ENCODE results near the gene TBC1D2B. TPM values are rescaled to one million over a fixed set of nuclear protein-coding genes. Genes with fewer than 3 reads are reported as not detected.

The TBC1D2B gene
- total and polyA plus RNA-seq, 2 donors (not counting 3 experiments of a cell fraction or from before 2014, with no cell fraction given), result 30.8 to 46.1 TPM

- no peaks in the 10 kb centered on the region for H4K20me1 ChIP-seq (replicated peaks; ENCODE audit: control insufficient read depth, extremely low read depth, insufficient read depth, low read length)
- CTCF ChIA-PET, result interaction anchor here (1.1 to 2.4 kb wide), 6 partner anchors 17 to 42 kb away, joined by 3 to 14 read pairs (median 6); no protein-coding TSS in a partner anchor
- peak overlapping the region; percentile 57 for H2AFZ ChIP-seq (ENCODE audit: low read depth, low read length)
- BruUV-seq (replicated peaks), result TSS peak; percentile 21
- no peaks in the 10 kb centered on the region for H3K9me3 ChIP-seq (replicated peaks; ENCODE audit: control insufficient read depth, insufficient read depth, low read length)
- intact Hi-C loops (cut with micrococcal nuclease) (loop anchor here (1.0 to 2.0 kb wide), 5 partner anchors 7 to 76 kb away; no protein-coding TSS in a partner anchor), dilution Hi-C loops (cut with MboI; ENCODE audit: extremely low pct_ligation_motif_present, low sequenced_read_pairs) (no loop called here)
- POLR2A ChIA-PET, result no interaction called here
- DNase-seq (ENCODE audit: low read depth, low spot score), result no peak
- peaks cover 18% of the 10 kb centered on the region for H3K4me1 ChIP-seq (ENCODE audit: control insufficient read depth, extremely low read depth, insufficient read depth, low read length)
- peaks cover 50% of the 10 kb centered on the region for H3K79me2 ChIP-seq (ENCODE audit: control insufficient read depth, insufficient read depth, low read length)
- peak overlapping the region; percentile 56 to 84 (median 63) for H3K4me3 ChIP-seq (replicated peaks in 1 of 3; ENCODE audit: insufficient read depth in 1 of 3, low read depth in 1 of 3, low read length in 3 of 3)
- peak overlapping the region; percentile 87 for H3K27ac ChIP-seq (ENCODE audit: insufficient read depth, low read depth, low read length)
- FAIRE-seq, result peak; percentile 24
- no peaks in the 10 kb centered on the region for H3K36me3 ChIP-seq (ENCODE audit: control insufficient read depth in 2 of 2, extremely low read depth in 1 of 2, insufficient read depth in 2 of 2, low read length in 2 of 2)
- peak overlapping the region; percentile 60 for H3K9ac ChIP-seq (replicated peaks; ENCODE audit: extremely low read depth, insufficient read depth, low read length)
- no peaks in the 10 kb centered on the region for H3K9me1 ChIP-seq (replicated peaks; ENCODE audit: control insufficient read depth, extremely low read depth, insufficient read depth, low read length)
- H3K27me3 ChIP-seq (ENCODE audit: control insufficient read depth in 2 of 2, insufficient read depth in 2 of 2, low read length in 2 of 2), result no peaks in the 10 kb centered on the region
- peak overlapping the region; percentile 70 for H3K4me2 ChIP-seq (ENCODE audit: insufficient read depth, low read length)
- no peak for TF ChIP-seq POLR2A (IDR thresholded peaks at IDR 0.05; ENCODE audit: low read depth, low read length)
- TF ChIP-seq POLR2AphosphoS5 (IDR thresholded peaks at IDR 0.05; ENCODE audit: insufficient read depth, low read depth, low read length), result no peak
- no peak for TF ChIP-seq EZH2 (IDR thresholded peaks at IDR 0.05; ENCODE audit: borderline replicate concordance, low read depth, low read length, severe bottlenecking)
- TF ChIP-seq CTCF (IDR thresholded peaks at IDR 0.05; ENCODE audit: extremely low read depth in 1 of 2, insufficient read depth in 1 of 2, low read depth in 1 of 2, low read length in 2 of 2), result no peak
- TF ChIP-seq FOS (IDR thresholded peaks at IDR 0.05; ENCODE audit: borderline replicate concordance, insufficient read depth, low read length), result no peak
- TF ChIP-seq GATA2 (IDR thresholded peaks at IDR 0.05; ENCODE audit: insufficient read depth, insufficient read length, low read depth, low read length), result no peak
- no peak for TF ChIP-seq MYC (IDR thresholded peaks at IDR 0.05; ENCODE audit: low read depth, low read length)
- TF ChIP-seq MAX (IDR thresholded peaks at IDR 0.05; ENCODE audit: insufficient read depth, insufficient read length), result no peak
- TF ChIP-seq JUN (IDR thresholded peaks at IDR 0.05; ENCODE audit: borderline replicate concordance, insufficient read depth, insufficient read length, low read depth), result no peak
Observed at GRCh38 chr15:78076231-78077052, 1.1 kb downstream of the TBC1D2B start.

All from endothelial cell of umbilical vein (primary cell).